Activated T-cell treated with anti-CD3 and anti-CD28 coated beads, Interleukin-2, amount 50 U/mL, for 24 hours (primary cell): ENCODE measurements around the gene ARHGAP29.

ENCODE experiments used
- DNase-seq: peaks from one replicate; pipeline ENCODE4 v3.0.0-alpha.2; 2020
- H3K27ac Mint-ChIP-seq: 2 replicates; pipeline ENCODE4 v1.8.0; 2020; ENCODE audit warnings: mild to moderate bottlenecking, mixed read lengths
- H3K27me3 Mint-ChIP-seq: 2 replicates; pipeline ENCODE4 v1.8.0; 2020; ENCODE audit warnings: mixed read lengths
- H3K36me3 Mint-ChIP-seq: 2 replicates; pipeline ENCODE4 v1.8.0; 2020; ENCODE audit warnings: low read depth, mixed read lengths
- H3K4me1 Mint-ChIP-seq: 2 replicates; pipeline ENCODE4 v1.8.0; 2020; ENCODE audit warnings: low read depth, mixed read lengths
- H3K4me3 Mint-ChIP-seq: 2 replicates; pipeline ENCODE4 v1.8.0; 2020; ENCODE audit warnings: mild to moderate bottlenecking, moderate library complexity, mixed read lengths
- H3K9me3 Mint-ChIP-seq: 2 replicates; pipeline ENCODE4 v1.8.0; 2020; ENCODE audit warnings: mixed read lengths

Gene ARHGAP29

DNA sequence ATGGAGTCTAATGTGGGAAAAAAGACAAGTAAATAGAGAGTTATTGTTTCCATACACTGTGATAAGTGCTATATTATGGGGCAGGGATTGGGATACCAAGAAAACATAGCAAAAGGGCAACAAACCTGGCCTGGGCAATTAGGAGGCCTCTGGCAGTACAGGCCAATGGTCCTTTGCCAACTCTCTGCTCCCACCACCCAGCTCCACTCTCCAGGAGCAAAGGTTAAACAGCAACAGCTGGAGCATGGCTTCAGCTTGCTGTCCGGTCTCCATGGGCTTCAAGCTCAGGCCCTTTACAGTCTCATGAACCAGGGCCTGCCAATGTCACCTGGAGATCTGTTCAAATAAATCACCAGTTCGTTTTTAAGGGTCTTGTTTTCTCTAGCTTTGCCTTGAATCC is 37.2 kb upstream of the ARHGAP29 start:
- Mint-ChIP-seq H3K27me3 (peaks cover 10% of the 10 kb centered on the region), H3K4me3 (no peak overlapping the region), H3K27ac (no peak overlapping the region), H3K4me1 (no peaks in the 10 kb centered on the region), H3K9me3 (no peaks in the 10 kb centered on the region), H3K36me3 (no peaks in the 10 kb centered on the region)
- no peak for DNase-seq

DNA sequence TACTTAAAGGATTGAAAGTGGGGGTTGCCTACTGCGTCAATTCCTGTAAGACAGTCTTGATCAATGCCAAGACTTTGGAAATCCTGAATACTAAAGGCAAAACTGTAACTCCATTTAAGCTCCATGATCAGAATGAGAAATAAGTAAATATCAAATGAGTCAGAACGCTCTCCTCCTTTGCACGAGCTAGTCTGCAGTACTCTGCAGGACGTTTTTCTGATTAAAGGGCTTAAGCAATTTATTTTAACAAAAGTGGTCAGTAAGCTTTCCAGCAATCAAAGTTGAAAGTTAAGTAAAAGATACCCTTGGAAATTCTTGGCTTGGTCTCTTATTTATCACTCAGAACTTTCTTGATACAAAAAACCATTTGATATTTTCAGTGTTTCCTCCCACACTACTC is 35.7 kb upstream of the ARHGAP29 start:
- Mint-ChIP-seq H3K27me3 (peaks cover 10% of the 10 kb centered on the region), H3K36me3 (no peaks in the 10 kb centered on the region)

DNA sequence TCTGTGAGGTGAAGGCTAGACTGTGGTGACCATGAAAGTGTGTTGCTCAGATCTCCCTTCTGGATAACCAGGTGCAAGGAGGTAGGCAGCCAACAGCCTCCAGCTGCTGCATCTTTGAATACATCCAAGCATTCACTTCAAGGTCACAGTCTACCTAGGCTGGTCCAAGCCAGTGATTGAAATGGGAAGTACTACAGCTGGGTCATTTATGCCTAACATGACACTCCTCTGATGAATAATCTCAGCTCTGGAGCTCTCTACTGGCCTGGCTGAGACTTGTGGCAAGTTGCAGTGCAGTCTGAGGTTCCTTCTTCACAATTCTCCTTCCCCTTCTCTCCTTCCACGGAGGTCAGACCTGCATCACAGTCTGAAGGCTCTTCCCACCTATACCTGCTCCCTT is 35.0 kb upstream of the ARHGAP29 start:
- Mint-ChIP-seq H3K27ac (no peak overlapping the region), H3K4me1 (no peaks in the 10 kb centered on the region), H3K36me3 (no peaks in the 10 kb centered on the region), H3K9me3 (no peaks in the 10 kb centered on the region), H3K4me3 (no peak overlapping the region), H3K27me3 (peaks cover 10% of the 10 kb centered on the region)
- DNase-seq, result no peak

More for the DNA sequence above, 35.7 kb upstream of the ARHGAP29 start:
- Mint-ChIP-seq H3K4me3 (no peak overlapping the region), H3K4me1 (no peaks in the 10 kb centered on the region), H3K9me3 (no peaks in the 10 kb centered on the region), H3K27ac (no peak overlapping the region)
- no peak for DNase-seq

DNA sequence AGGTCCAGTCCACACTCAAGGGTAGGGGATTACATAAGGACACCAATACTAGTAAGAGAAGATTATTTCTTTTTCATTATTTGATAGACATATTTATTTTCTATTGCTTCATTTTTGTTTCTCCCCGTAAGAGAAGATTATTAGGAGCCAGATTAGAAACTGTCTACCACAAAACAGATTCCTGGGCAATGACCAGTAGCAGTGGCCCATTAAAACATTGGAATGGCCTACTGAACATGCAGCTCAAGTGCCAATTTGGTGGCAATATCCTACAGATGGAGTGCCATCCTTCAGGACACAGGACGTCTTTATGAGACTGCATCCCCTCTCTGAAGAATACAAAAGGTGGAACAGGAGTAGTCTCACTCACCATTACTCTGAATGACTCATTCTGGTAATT is 34.0 kb upstream of the ARHGAP29 start:
- Mint-ChIP-seq H3K36me3 (no peaks in the 10 kb centered on the region), H3K27me3 (peaks cover 16% of the 10 kb centered on the region), H3K4me3 (no peak overlapping the region), H3K9me3 (no peaks in the 10 kb centered on the region), H3K27ac (no peak overlapping the region), H3K4me1 (no peaks in the 10 kb centered on the region)
- no peak for DNase-seq

DNA sequence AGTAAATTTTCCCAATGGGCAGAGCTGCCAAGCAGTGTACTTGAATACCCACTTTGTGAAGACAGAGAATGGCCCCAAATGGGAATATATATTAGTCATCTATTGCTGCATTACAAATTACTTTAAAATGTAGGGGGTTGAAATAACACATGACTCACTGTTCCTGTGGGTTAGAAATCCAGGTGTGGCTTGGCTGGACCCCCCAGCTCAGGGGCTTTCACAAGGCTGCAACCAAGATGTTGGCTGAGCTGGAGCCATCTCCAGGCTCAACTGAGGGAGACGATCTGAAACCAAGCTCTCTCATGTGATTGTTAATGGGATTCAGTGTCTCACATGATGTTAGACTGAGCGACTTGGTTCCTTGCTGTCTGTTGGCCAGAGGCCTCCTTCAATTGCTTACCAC is 33.4 kb upstream of the ARHGAP29 start:
- Mint-ChIP-seq H3K36me3 (no peaks in the 10 kb centered on the region), H3K9me3 (no peaks in the 10 kb centered on the region), H3K4me3 (no peak overlapping the region), H3K27me3 (peaks cover 17% of the 10 kb centered on the region), H3K4me1 (no peaks in the 10 kb centered on the region), H3K27ac (no peak overlapping the region)
- DNase-seq, result no peak

DNA sequence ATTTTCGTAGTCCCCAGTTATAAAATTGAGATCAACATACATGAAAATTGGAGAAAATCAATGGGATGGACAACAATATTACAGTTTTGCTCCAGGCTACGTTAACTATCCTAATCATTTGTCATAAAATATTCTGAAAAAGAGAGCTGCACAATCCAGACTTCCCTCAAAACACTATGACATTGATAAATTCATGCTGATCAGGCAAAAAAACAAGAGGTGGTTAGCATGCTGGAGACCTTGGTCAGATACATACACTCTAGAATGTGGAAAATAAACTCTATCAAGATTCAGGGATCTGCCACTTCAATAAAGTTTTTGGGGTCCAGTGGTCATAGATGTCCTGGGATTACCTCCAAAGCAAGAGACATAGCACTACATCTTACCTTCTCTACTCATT is 32.5 kb upstream of the ARHGAP29 start:
- peaks cover 21% of the 10 kb centered on the region for H3K27me3 Mint-ChIP-seq
- no peaks in the 10 kb centered on the region for H3K9me3 Mint-ChIP-seq
- H3K4me3 Mint-ChIP-seq, result no peak overlapping the region
- DNase-seq, result no peak
- H3K4me1 Mint-ChIP-seq, result no peaks in the 10 kb centered on the region
- H3K27ac Mint-ChIP-seq, result no peak overlapping the region
- H3K36me3 Mint-ChIP-seq, result no peaks in the 10 kb centered on the region

DNA sequence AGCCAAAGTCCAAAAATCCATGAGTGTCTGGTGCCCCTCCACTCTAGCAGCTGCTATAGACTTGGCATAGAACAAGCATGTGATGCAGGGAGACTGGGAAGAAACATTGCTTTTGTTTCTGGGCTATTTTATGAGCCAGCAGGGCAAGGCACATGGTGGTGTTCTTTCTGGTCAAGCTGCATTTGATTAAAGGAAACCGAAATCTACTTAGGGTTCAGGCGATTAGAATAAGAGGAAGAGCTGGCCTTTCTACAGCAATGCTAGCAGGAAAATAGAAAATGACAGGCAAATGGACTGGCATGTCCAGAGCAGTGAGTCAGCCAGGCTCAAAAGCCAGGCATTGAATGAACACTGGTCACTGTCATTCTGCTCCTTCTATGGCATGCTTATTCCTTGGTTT is 28.5 kb upstream of the ARHGAP29 start:
- no peak for DNase-seq
- Mint-ChIP-seq H3K27me3 (peaks cover 23% of the 10 kb centered on the region), H3K4me1 (no peaks in the 10 kb centered on the region), H3K4me3 (no peak overlapping the region), H3K27ac (no peak overlapping the region), H3K36me3 (no peaks in the 10 kb centered on the region), H3K9me3 (no peaks in the 10 kb centered on the region)

DNA sequence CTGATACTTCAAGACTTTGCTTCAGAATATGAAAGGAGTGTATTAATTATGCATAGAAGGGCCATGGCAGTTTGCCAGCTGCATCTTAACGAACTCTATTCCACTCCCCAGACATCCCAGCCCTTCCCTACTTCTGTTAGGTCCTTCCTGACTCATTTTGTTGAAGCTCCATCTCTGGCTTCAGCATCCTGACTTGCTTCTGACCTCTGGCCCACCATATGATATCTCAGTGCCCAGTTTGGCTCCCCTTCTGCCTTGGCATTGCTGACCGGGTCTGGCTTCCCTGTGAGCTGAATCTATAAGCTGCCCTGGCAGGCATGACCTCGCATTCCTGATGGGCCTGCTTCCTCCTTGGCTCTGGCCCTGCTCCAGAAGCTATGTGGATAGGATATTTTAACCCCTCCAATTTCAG is 27.6 kb upstream of the ARHGAP29 start:
- H3K9me3 Mint-ChIP-seq, result no peaks in the 10 kb centered on the region
- no peaks in the 10 kb centered on the region for H3K4me1 Mint-ChIP-seq
- no peaks in the 10 kb centered on the region for H3K36me3 Mint-ChIP-seq
- no peak overlapping the region for H3K4me3 Mint-ChIP-seq
- peaks cover 28% of the 10 kb centered on the region for H3K27me3 Mint-ChIP-seq
- DNase-seq, result no peak
- no peak overlapping the region for H3K27ac Mint-ChIP-seq

DNA sequence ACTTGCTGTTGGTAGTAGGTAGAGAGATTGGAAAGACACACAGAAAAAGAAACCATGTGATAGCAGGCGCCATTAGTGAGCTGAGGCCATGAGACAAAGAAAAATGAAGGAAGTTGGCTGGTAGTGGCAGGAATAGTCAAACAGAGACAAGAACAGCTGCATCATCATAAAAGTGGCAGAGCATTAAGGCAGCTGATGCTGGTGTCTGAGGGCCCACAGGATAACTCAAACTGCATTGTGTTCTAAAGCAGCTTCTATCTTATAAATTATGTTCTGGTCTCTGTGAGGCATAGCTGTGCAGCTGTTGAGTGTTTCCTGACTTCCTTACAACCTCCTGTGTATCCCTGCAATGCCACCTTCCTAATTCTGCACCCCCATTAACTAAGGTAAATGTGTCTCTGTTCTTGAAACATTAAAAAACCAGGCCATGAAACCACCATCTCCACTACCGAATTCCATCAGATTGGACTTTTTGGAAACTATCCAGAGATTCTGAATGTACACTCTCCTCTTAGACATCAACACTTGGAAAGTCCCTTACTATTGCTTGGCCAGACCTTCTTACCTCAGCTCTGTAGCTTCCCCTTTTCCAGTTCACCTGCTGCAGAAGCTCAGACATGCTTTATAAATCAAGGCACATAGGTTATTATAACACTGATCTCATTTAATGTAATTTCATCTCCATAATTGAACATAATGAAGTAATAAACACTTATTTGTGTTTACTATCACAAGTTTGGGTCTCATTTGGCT is 23.4 kb upstream of the ARHGAP29 start:
- H3K27me3 Mint-ChIP-seq, result peaks cover 23% of the 10 kb centered on the region
- no peak overlapping the region for H3K4me3 Mint-ChIP-seq

DNA sequence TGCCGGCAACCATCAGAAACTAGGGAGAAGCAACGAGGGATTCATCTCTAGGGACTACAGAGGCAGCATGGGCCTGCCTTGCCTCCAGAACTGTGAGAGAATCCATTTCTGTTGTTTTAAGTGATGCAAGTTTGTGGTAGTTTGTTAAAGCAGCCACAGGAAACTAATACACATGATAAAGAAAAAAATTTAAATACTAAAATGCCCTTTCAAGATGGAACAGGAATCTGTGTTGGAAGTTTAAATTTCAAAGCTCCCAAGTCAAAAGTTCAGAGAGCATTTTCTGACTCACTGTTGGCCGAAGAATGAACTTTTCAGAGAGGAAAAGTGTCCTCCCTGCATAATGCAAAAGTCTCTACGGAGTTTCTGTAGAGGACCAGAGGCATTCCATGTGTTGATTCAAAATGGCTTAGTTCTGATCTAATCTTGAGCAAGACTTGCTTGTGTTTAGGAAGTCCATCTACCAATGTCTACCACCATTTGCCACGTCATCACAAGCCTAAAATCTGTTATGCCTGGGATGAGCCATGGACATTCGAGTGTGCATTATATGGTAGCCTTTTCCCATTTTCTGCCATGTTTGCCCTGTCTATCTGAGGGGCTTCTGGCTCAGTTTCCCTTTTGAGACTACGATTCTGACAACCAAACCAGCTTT is 22.4 kb upstream of the ARHGAP29 start:
- DNase-seq, result no peak
- Mint-ChIP-seq H3K36me3 (no peaks in the 10 kb centered on the region), H3K4me1 (no peaks in the 10 kb centered on the region), H3K9me3 (no peaks in the 10 kb centered on the region), H3K27ac (no peak overlapping the region), H3K27me3 (peaks cover 25% of the 10 kb centered on the region), H3K4me3 (no peak overlapping the region)

More for the DNA sequence above, 23.4 kb upstream of the ARHGAP29 start:
- no peak for DNase-seq
- H3K36me3 Mint-ChIP-seq, result no peaks in the 10 kb centered on the region
- no peaks in the 10 kb centered on the region for H3K4me1 Mint-ChIP-seq
- H3K27ac Mint-ChIP-seq, result no peak overlapping the region
- H3K9me3 Mint-ChIP-seq, result no peaks in the 10 kb centered on the region

DNA sequence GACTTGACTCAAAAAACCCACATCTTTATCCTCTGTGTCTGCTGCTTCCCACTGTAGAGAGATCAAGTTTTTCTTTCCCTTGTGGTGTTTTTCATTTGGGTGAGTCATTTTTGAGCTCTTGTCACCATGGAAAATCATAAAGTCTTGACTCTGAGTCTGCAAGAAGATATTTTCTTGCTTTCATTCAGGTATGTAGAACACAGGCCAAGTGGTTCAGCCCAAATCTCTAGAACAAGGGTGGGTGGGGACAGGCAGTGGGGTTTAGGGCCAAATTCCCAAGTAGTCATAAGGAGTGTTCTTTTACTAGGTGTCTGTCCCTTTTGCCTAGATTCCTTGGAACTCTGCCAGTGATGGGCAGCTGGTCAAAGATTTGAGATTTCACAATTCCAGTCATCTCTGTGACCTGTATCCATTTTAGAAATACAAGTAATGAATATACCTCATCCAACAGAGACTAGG is 21.5 kb upstream of the ARHGAP29 start:
- Mint-ChIP-seq H3K27ac (no peak overlapping the region), H3K4me1 (no peaks in the 10 kb centered on the region), H3K36me3 (no peaks in the 10 kb centered on the region), H3K27me3 (peaks cover 32% of the 10 kb centered on the region), H3K9me3 (no peaks in the 10 kb centered on the region), H3K4me3 (no peak overlapping the region)
- no peak for DNase-seq

DNA sequence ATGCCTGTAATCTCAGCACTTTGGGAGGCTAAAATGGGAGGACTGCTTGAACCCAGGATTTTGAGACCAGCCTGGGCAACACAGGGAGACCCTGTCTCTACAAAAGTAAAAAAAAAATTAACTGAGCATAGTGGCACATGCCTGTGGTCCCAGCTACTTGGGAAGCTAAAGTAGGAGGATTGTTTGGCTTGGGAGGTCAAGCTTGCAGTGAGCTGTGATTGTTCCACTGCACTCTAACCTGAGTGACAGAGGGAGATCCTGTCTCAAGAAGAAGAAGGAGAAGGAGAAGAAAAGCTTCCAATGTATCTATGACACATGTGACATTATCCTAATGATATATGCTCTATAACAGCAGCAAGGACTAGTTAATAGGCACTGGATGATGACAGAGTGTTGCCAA is 20.1 kb upstream of the ARHGAP29 start:
- peaks cover 44% of the 10 kb centered on the region for H3K27me3 Mint-ChIP-seq
- no peaks in the 10 kb centered on the region for H3K4me1 Mint-ChIP-seq
- no peaks in the 10 kb centered on the region for H3K36me3 Mint-ChIP-seq
- DNase-seq, result no peak
- H3K9me3 Mint-ChIP-seq, result no peaks in the 10 kb centered on the region
- no peak overlapping the region for H3K4me3 Mint-ChIP-seq
- H3K27ac Mint-ChIP-seq, result no peak overlapping the region

DNA sequence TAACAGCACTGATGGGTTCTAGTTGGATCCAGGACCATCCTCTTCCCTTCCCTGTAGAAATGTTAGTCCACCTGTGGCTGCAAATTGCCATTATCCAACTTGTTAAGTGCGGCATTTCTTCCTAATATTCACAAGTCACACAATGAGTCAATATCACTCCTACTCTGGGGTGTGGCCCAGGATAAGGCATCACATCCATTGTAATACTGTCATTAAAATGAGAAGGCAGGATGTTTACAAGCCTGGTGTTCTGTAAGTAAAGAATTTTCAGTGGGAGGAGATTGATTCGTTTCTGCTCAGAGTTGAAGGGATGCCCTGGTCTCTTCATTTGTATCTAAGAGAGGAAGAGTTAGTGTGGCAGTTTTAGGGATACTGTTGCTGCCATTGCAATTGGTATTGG is 18.1 kb upstream of the ARHGAP29 start:
- no peaks in the 10 kb centered on the region for H3K9me3 Mint-ChIP-seq
- no peak for DNase-seq
- H3K36me3 Mint-ChIP-seq, result no peaks in the 10 kb centered on the region
- no peak overlapping the region for H3K4me3 Mint-ChIP-seq
- H3K4me1 Mint-ChIP-seq, result no peaks in the 10 kb centered on the region
- peaks cover 52% of the 10 kb centered on the region for H3K27me3 Mint-ChIP-seq
- H3K27ac Mint-ChIP-seq, result no peak overlapping the region

DNA sequence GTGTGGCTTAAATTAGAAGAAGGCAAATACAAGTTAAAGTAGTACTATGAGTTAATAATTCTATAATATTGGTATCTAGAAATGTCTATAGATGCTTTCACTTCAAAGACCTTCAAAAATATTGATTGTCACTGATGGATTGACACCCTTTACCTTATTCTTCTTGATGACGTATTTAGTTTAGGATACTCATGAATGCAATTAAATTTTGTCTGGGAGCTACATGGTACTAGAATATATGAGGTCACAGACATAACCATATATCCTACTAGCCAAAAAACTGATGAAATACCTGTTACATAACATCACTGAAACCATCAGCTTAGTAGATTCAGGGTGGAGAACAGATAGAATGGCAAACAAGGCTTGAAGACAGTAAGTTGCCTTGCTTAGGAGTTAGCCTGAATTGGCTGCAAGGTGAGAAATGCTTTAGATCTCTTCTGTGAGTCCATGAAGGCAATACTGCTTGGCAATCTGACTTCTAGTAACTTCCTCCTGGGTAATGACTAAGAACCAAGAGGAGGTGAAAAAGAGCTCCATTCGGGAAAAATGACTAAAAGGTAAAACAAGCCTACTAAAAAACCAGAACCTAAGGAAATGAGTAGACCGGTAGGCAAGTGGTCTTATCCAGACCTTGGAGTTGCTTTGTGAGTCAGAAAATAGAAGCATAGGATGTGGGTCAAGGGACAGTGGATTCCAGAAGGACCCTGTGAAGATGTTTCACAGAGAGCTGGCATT is 16.9 kb upstream of the ARHGAP29 start:
- Mint-ChIP-seq H3K4me1 (no peaks in the 10 kb centered on the region), H3K27ac (no peak overlapping the region), H3K36me3 (no peaks in the 10 kb centered on the region), H3K27me3 (peaks cover 58% of the 10 kb centered on the region), H3K9me3 (no peaks in the 10 kb centered on the region), H3K4me3 (no peak overlapping the region)
- DNase-seq, result no peak

DNA sequence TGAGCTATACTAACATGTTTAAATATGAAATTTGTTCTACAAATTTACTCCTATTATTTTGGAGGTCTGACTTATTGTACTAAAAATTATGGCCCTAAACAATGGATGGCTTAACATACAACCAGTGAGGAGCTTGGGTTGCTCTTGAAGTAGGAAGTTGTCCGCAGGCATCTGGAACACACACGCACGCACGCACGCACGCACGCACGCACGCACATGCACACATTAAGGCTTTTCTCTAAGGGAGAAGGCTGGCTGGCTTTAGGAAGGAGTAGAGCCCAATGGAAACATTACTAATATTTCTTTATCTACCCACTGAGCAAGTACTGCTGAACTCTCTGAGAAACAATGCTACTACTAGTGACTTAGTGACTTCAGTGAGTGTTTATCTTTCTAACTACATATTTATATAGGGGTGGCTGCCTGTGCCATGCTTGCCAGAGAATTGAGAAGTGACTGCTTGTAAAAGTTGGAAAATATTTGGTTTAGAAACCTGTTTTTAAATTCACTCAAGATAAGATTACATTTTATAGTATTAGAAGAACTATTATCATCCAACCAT is 16.2 kb upstream of the ARHGAP29 start:
- no peak for DNase-seq
- Mint-ChIP-seq H3K27ac (no peak overlapping the region), H3K4me1 (no peaks in the 10 kb centered on the region), H3K27me3 (peaks cover 65% of the 10 kb centered on the region), H3K9me3 (no peaks in the 10 kb centered on the region), H3K36me3 (no peaks in the 10 kb centered on the region), H3K4me3 (no peak overlapping the region)
